AG04450 (cell line): ENCODE data around the gene COL23A1. TPM values are rescaled to one million over a fixed set of nuclear protein-coding genes. Genes with fewer than 3 reads are reported as not detected.
"Not testable (repeated sequence)": the region's sequence is repeated elsewhere in the genome, so short reads cannot be mapped to it uniquely, and the experiment has no call there.

ENCODE experiments used
- CTCF ChIA-PET: fragments of 300-600, 350-600 bp; formaldehyde crosslinking; extraction: SDS; loops from one replicate; lab custom pipeline; 2022; ENCODE audit warnings: antibody characterized with exemption, inconsistent platforms; lab: Charles Lee
- POLR2A ChIA-PET: fragments of 350-600 bp; formaldehyde crosslinking; extraction: SDS; loops from one replicate; lab custom pipeline; 2021; ENCODE audit warnings: antibody characterized with exemption, inconsistent platforms; lab: Yijun Ruan, JAX
- DNase-seq: peaks from one replicate; pipeline ENCODE4 v3.0.0-alpha.2; 2011; ENCODE audit warnings: low read depth, low spot score
- H3K27ac ChIP-seq: one replicate; pipeline ENCODE4 v1.5.1; 2012; ENCODE audit warnings: low read depth, low read length, control low read depth
- H3K27me3 ChIP-seq: one replicate; pipeline ENCODE4 v1.6.0; 2012; ENCODE audit warnings: low read length; ENCODE audit not compliant: control insufficient read depth, insufficient read depth
- H3K4me3 ChIP-seq: 2 replicates; pipeline ENCODE4 v1.5.1; 2011; ENCODE audit warnings: mild to moderate bottlenecking, low read depth, low read length, control low read depth
- H3K9me3 ChIP-seq: 2 replicates; pipeline ENCODE4 v1.5.1; 2012; ENCODE audit warnings: low read length; ENCODE audit not compliant: control insufficient read depth, insufficient read depth
- polyA plus RNA-seq: library from polyadenylated mRNA; depleted of rRNA; stranded (reverse); fragments of >200 nt; gene quantifications from 2 replicates; pipeline ENCODE4 v1.2.3, GENCODE V29; 2011
- TF ChIP-seq, protein P1 (sequence below): IDR thresholded peaks from 2 replicates; pipeline ENCODE4 v1.5.1; 2011; ENCODE audit warnings: low read depth, low read length, control low read depth, inconsistent platforms

Gene COL23A1
- polyA plus RNA-seq, 1 experiment: not detected

GRCh38 chr5:178259623-178260536 is 330.3 kb downstream of the COL23A1 start:
- no peak overlapping the region for H3K4me3 ChIP-seq
- H3K27ac ChIP-seq: no peak overlapping the region
- peaks cover 8% of the 10 kb centered on the region; the same call in 1 of the 2 replicates for H3K9me3 ChIP-seq
- no peak for DNase-seq
- POLR2A ChIA-PET: no interaction called here
- TF ChIP-seq, protein P1, sequence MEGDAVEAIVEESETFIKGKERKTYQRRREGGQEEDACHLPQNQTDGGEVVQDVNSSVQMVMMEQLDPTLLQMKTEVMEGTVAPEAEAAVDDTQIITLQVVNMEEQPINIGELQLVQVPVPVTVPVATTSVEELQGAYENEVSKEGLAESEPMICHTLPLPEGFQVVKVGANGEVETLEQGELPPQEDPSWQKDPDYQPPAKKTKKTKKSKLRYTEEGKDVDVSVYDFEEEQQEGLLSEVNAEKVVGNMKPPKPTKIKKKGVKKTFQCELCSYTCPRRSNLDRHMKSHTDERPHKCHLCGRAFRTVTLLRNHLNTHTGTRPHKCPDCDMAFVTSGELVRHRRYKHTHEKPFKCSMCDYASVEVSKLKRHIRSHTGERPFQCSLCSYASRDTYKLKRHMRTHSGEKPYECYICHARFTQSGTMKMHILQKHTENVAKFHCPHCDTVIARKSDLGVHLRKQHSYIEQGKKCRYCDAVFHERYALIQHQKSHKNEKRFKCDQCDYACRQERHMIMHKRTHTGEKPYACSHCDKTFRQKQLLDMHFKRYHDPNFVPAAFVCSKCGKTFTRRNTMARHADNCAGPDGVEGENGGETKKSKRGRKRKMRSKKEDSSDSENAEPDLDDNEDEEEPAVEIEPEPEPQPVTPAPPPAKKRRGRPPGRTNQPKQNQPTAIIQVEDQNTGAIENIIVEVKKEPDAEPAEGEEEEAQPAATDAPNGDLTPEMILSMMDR: no peak
- CTCF ChIA-PET: no interaction called here
- H3K27me3 ChIP-seq: no peaks in the 10 kb centered on the region

- DNase-seq: no peak
- Histone ChIP-seq H3K27me3 (no peaks in the 10 kb centered on the region), H3K4me3 (no peak overlapping the region), H3K9me3 (peaks cover 6% of the 10 kb centered on the region; the same call in 1 of the 2 replicates), H3K27ac (no peak overlapping the region)
- CTCF ChIA-PET: interaction anchor here (0.7 kb wide), 1 partner anchor 1030 kb away, joined by 3 read pairs; no protein-coding TSS in a partner anchor
- TF ChIP-seq, protein P1: no peak
- POLR2A ChIA-PET: no interaction called here
These were observed 332.5 kb downstream of the COL23A1 start for GRCh38 chr5:178257650-178258049.

DNA sequence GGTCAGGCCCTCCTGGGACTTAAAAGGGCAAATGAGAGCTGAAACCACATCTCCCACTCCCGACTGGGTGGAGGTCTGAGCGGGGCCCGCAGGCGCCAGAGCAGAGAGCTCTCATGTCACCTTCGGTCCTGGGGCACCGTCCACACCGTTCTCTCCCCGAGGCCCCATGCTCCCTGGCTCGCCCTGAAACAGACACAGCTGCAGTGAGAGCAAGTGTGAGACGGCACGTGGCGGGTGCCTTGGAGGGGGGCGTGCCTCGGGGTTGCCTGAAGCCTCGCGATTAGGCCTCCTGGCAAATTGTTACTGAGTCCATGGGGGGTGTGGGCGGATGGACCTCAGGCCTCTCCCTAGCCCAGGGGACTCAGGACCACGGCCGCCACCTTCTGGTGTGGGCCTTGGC is 333.4 kb downstream of the COL23A1 start:
- TF ChIP-seq, protein P1: no peak
- CTCF ChIA-PET: no interaction called here
- H3K27me3 ChIP-seq: no peaks in the 10 kb centered on the region
- DNase-seq: no peak
- POLR2A ChIA-PET: no interaction called here
- H3K4me3 ChIP-seq: no peak overlapping the region
- H3K9me3 ChIP-seq: peaks cover 2% of the 10 kb centered on the region; the same call in 1 of the 2 replicates
- H3K27ac ChIP-seq: no peak overlapping the region

GRCh38 chr5:178253632-178254031 is 336.6 kb downstream of the COL23A1 start:
- POLR2A ChIA-PET, H3K27me3 ChIP-seq, DNase-seq, H3K27ac ChIP-seq, H3K4me3 ChIP-seq, H3K9me3 ChIP-seq: not testable (repeated sequence)
- CTCF ChIA-PET: interaction anchor here (0.6 kb wide), 1 partner anchor 536 kb away, joined by 7 read pairs; no protein-coding TSS in a partner anchor

- H3K27me3 ChIP-seq: no peaks in the 10 kb centered on the region
- TF ChIP-seq, protein P1: no peak
- POLR2A ChIA-PET: no interaction called here
- H3K27ac ChIP-seq: no peak overlapping the region
- H3K4me3 ChIP-seq: no peak overlapping the region
- CTCF ChIA-PET: no interaction called here
- H3K9me3 ChIP-seq: peaks cover 5% of the 10 kb centered on the region; the same call in 1 of the 2 replicates
- DNase-seq: no peak
These were observed 337.9 kb downstream of the COL23A1 start for GRCh38 chr5:178252258-178252657.
